HG02623 (cell line): Measurements from ENCODE around the gene FAM120B.

ENCODE experiments used
- ATAC-seq: cut with Tn5 transposase; IDR thresholded peaks from one replicate; pipeline ENCODE4 v1.9.1; 2021; ENCODE audit warnings: moderate library complexity; ENCODE audit not compliant: unreplicated experiment

FAM120B gene

GRCh38 chr6:170452767-170453545 is 146.4 kb downstream of the FAM120B start:
- ATAC-seq = no peak

DNA sequence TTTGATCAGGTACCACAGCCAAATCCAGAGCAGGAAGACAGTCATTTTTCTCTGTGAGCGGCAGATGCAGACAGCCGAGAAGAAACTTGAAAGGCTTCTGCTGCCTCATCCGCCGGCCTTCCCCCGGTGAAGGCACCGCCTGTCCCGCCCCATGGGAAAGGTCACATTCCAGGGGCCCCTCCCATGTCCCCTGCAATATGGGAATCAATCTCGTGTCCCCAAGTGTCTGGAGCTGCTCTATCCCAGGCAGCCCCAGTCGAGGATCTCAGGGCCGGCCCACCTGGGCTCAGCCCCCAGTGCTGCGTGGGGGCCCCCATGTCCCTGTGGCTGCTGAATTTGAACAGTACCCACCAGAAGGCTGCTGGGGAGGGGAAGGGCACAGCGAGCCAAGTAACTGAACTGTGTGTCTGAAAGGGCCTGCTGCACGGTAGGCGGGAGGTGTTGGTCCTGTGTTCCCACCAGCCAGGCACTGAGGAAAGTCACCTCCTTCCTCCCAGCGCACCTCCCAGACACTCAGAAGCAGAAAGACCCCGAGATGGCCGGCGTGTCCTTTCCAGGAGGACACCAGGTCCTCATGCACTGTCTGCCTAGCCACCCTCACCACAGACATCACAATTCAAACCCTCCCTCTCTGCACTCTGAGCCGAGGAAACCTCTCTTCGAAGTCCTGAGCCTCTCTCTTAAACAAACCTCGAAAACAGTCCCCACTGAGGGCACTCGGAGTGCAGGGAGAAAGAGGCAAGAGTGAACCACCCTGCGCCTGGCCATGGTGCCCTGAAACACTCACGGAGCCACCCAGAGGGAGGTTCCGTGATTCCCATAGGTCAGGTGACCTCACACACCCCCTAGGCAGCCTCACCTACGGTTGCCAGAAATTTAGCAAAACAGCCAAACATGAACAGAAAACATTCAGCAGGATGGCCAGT is 147.3 kb downstream of the FAM120B start:
- ATAC-seq = no peak

DNA sequence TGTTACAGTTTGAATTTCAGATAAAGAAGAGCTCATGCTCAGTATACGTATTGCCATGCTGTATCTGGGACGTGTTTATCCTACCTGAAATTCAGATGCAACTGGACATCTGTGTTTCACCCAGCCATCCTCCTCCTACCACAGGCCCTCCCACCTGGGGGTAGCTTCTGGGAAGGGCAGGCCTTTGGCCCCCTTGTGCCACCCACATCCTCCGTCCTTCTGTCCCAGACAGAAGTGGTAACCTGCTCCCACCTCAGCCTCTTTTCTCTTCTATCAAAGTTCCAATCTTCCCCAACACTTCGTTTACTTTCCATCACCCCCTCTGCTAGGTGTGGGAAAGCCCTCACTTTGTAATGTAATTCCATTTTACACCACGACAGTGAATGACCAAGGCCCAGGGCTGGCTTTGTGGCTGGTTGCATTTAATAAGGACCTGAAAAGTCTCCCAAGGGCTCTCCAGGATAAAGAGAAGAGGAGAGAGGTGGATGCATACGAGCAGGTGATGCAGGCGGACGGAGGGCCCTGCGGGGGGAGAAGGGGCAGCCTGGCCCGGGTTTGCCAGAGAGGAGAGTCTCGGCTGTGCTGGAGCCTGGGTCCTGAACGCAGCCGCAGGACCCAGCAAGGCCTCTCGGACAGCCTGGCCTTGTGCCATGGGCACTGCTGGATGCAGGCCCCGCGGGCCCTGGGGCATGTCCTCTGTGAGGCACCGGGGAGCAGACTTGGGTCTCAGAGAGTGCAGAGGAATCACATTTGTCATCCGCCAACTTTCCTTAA is 148.1 kb downstream of the FAM120B start:
- no peak for ATAC-seq

- no peak for ATAC-seq
Measured at GRCh38 chr6:170455335-170455979, 148.9 kb downstream of the FAM120B start.

- ATAC-seq = no peak
Measured at GRCh38 chr6:170456334-170456733, 149.8 kb downstream of the FAM120B start.
